Activated T-helper 1 cell treated with anti-CD3 and anti-CD28 coated beads, Interleukin-12 subunit alpha, Interleukin-12 subunit beta, Interleukin-2, Interleukin-4 antibody, amounts not matched to agents 30 ng/mL and 10 ng/mL and 1 ng/mL, durations not matched to agents 14 hours and 24 hours and 36 hours (primary cell): ENCODE measurements around the gene UCN. TPM values are rescaled to one million over a fixed set of nuclear protein-coding genes. Genes with fewer than 3 reads are reported as not detected.
"Not testable (repeated sequence)": the region's sequence is repeated elsewhere in the genome, so short reads cannot be mapped to it uniquely, and the experiment has no call there.

Experiments
- DNase-seq: peaks from one replicate; pipeline ENCODE4 v3.0.0; 2021; ENCODE audit warnings: low spot score
- H3K27ac Mint-ChIP-seq: one replicate; pipeline ENCODE4 v1.8.0; 2021; ENCODE audit warnings: mild to moderate bottlenecking, mixed read lengths
- H3K27me3 Mint-ChIP-seq: one replicate; pipeline ENCODE4 v1.8.0; 2022; ENCODE audit warnings: mild to moderate bottlenecking, moderate library complexity, mixed read lengths; ENCODE audit not compliant: insufficient read depth
- H3K36me3 Mint-ChIP-seq: one replicate; pipeline ENCODE4 v1.8.0; 2021; ENCODE audit warnings: low read depth, mixed read lengths
- H3K4me1 Mint-ChIP-seq: one replicate; pipeline ENCODE4 v1.8.0; 2021; ENCODE audit warnings: low read depth, mixed read lengths
- H3K4me3 Mint-ChIP-seq: one replicate; pipeline ENCODE4 v1.8.0; 2021; ENCODE audit warnings: mild to moderate bottlenecking, moderate library complexity, mixed read lengths
- H3K9me3 Mint-ChIP-seq: one replicate; pipeline ENCODE4 v1.8.0; 2021; ENCODE audit warnings: mixed read lengths
- intact Hi-C: fragments of 100-400 bp; cut with micrococcal nuclease; formaldehyde crosslinking; loops from one replicate; pipeline ENCODE4 v1.15.1; 2024
- total RNA-seq: library from RNA; stranded (reverse); gene quantifications from 2 replicates; pipeline ENCODE4 v1.2.3, GENCODE V29; 2022

Gene UCN
- total RNA-seq, 1 donor from 2014 or later = 1.8 TPM

DNA sequence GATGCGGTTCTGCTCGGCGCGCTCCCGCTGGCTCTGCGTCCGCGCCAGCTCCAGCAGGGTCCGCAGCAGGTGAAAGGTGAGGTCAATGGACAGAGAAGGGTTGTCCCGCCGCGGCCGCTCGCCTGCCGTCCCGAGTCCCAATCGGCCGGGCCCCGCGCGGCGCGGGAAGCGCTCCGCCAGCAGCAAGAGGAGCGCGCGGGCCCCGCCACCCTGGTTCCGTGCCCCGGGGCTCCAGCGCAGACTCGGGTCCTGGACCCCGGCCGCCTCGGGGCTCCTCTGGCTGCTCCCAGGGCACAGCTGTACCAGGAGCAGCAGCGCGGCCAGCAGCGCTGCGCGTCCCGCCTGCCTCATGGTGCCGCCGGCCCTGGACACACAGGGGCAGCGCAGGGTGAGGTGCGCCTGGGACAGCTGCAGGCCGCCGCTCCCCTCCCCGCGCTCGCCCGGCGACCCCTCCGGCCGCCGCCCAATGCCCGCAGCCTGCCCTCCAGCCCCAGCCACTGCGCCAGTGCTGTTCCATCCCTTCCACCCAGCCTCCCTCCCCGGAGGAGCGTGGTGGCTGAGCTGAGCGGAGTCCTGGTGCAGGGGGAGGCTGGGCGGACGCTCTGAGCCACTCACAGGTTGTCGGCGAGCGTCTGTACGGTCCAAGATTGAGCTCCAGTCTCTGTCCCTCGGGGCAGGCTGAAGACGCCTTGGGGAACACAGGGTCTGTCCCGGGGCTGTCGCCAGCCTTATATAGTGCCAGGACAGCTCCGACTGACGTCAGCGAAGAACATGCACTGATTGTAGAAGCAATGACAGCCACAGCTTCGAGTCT lies 493 bp downstream of the UCN start:
- no peak overlapping the region for H3K4me3 Mint-ChIP-seq
- intact Hi-C loops = loop anchor here (2.0 kb wide), 1 partner anchor 15 kb away; the partner anchor contains the start of gene MPV17
- no peak overlapping the region for H3K27ac Mint-ChIP-seq
- no peaks in the 10 kb centered on the region for H3K9me3 Mint-ChIP-seq
- peaks cover 10% of the 10 kb centered on the region for H3K36me3 Mint-ChIP-seq
- H3K27me3 Mint-ChIP-seq = peaks cover 17% of the 10 kb centered on the region
- peaks cover 8% of the 10 kb centered on the region for H3K4me1 Mint-ChIP-seq
- DNase-seq = no peak

- Mint-ChIP-seq H3K4me1 (peaks cover 10% of the 10 kb centered on the region), H3K9me3 (no peaks in the 10 kb centered on the region), H3K36me3 (peaks cover 9% of the 10 kb centered on the region), H3K27ac (no peak overlapping the region), H3K27me3 (peaks cover 17% of the 10 kb centered on the region), H3K4me3 (no peak overlapping the region)
- intact Hi-C loops = no loop called here
- DNase-seq = no peak
Observed at GRCh38 chr2:27307287-27307544, 1.0 kb downstream of the UCN start.

- DNase-seq = no peak
- Mint-ChIP-seq H3K9me3 (no peaks in the 10 kb centered on the region), H3K27ac (no peak overlapping the region), H3K27me3 (peaks cover 17% of the 10 kb centered on the region), H3K36me3 (peaks cover 8% of the 10 kb centered on the region), H3K4me1 (peaks cover 10% of the 10 kb centered on the region), H3K4me3 (peak overlapping the region; percentile 30)
- intact Hi-C loops = no loop called here
Observed at GRCh38 chr2:27306573-27307286, 1.5 kb downstream of the UCN start.

GRCh38 chr2:27306136-27306535 lies 2.1 kb downstream of the UCN start:
- Mint-ChIP-seq H3K36me3 (peaks cover 8% of the 10 kb centered on the region), H3K27me3 (peaks cover 17% of the 10 kb centered on the region), H3K4me1 (peaks cover 10% of the 10 kb centered on the region), H3K9me3 (no peaks in the 10 kb centered on the region), H3K4me3 (no peak overlapping the region), H3K27ac (no peak overlapping the region)
- DNase-seq = no peak
- intact Hi-C loops = no loop called here

- intact Hi-C loops = no loop called here
- Mint-ChIP-seq H3K4me3 (no peak overlapping the region), H3K27me3 (peaks cover 17% of the 10 kb centered on the region), H3K4me1 (peaks cover 10% of the 10 kb centered on the region), H3K36me3 (peaks cover 7% of the 10 kb centered on the region), H3K9me3 (no peaks in the 10 kb centered on the region), H3K27ac (no peak overlapping the region)
- no peak for DNase-seq
Observed at GRCh38 chr2:27305516-27305915, 2.7 kb downstream of the UCN start.

DNA sequence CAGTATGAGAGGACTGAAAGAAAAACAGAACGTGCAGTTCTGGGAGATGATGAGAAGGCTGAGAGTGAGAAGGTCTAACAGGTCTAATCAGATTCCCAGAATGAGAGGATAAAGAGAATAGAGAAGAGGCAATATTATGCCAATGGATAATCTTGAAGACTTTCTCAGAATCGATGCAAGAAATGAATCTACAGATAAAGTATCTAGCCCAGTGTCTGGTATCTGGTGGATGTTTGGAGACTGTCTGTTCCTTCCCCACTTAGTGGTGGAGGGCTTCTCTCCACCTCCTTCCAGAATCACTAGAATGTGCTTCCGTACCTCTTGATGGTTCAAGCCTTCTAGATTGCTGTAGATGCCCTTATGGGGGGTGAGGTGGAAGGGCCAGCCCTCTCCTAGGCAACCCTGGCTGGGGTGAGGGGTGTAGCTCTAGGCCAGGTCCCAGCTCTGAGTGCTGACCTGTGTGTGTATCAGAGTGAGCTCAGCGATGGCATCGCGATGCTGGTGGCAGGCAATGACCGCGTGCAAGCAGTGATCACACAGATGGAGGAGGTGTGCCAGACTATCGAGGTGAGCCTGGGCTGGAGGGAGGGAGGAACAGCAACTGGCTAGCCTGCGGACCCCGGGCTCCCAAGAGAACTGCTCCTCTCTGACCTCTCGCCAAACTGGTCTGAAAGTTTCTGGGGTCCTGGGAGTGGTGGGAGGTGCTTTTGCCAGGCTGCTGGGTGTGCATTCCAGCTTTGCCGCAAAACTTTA lies 3.6 kb downstream of the UCN start:
- Mint-ChIP-seq H3K4me1 (peaks cover 10% of the 10 kb centered on the region), H3K36me3 (peaks cover 4% of the 10 kb centered on the region), H3K4me3 (no peak overlapping the region), H3K9me3 (no peaks in the 10 kb centered on the region), H3K27me3 (peaks cover 17% of the 10 kb centered on the region), H3K27ac (no peak overlapping the region)
- no peak for DNase-seq
- intact Hi-C loops = loop anchor here (5.0 kb wide), 1 partner anchor 137 kb away; no protein-coding TSS in a partner anchor

- H3K27ac Mint-ChIP-seq = no peak overlapping the region
- intact Hi-C loops = loop anchor here (1.0 to 5.0 kb wide), 5 partner anchors 23 to 342 kb away; no protein-coding TSS in a partner anchor
- DNase-seq = peak; percentile 34
Observed at GRCh38 chr2:27303093-27304025, 4.9 kb downstream of the UCN start.

DNA sequence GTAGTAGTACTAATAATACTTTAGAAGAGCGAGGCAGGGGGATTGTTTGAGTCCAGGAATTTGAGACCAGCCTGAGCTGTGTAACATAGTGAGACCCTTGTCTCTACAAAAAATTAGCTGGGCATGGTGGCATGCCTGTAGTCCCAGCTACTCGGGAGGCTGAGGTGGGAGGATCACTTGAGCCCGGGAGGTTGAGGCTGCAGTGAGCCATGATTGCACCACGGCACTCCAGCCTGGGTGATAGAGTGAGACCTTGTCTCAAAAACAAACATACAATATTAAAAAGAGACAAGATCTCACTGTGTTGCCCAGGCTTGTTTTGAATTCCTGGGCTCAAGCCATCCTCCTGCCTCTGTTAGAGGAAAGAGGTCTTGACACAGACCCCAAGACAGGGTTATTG lies 7.6 kb downstream of the UCN start:
- not testable (repeated sequence) for H3K4me3 Mint-ChIP-seq, H3K27me3 Mint-ChIP-seq, H3K27ac Mint-ChIP-seq, H3K9me3 Mint-ChIP-seq, H3K4me1 Mint-ChIP-seq, H3K36me3 Mint-ChIP-seq, DNase-seq
- intact Hi-C loops = loop anchor here (5.0 kb wide), 1 partner anchor 133 kb away; no protein-coding TSS in a partner anchor

More at GRCh38 chr2:27303093-27304025, 4.9 kb downstream of the UCN start:
- Mint-ChIP-seq H3K27me3 (peaks cover 17% of the 10 kb centered on the region), H3K9me3 (no peaks in the 10 kb centered on the region), H3K4me3 (peak overlapping the region; percentile 58), H3K36me3 (no peaks in the 10 kb centered on the region), H3K4me1 (peaks cover 10% of the 10 kb centered on the region)

DNA sequence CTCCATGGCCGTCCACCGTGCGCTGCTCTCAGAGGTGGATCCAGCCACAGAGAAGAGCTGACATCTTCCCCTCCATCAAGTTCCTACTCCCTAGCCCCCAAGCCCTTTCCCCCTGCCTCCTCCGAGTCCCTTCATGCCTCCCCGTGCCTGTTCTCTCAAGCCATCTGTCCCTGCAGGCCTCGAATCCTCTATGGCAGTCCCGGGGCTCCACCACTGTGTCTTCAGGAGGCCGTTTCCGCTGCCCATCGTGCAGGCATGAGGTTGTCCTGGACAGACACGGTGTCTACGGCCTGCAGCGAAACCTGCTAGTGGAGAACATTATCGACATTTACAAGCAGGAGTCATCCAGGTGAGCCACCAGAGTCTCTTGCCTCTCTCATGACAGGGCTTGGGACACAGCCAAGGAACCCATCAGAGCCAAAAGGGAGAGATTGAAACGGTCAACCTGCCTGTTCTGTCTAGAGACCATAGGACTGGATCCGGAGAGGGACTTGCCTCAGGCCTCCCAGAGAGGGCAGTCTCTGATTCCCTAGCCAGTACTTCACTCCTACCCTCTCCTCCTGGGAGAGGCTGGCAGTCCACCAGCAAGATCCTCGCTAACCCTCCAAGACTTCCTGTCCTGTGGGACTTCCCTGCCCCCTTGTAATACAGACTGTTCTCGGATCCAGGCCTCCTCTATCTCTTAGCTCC lies 9.7 kb downstream of the UCN start:
- Mint-ChIP-seq H3K36me3 (no peaks in the 10 kb centered on the region), H3K9me3 (no peaks in the 10 kb centered on the region), H3K27ac (no peak overlapping the region), H3K27me3 (no peaks in the 10 kb centered on the region), H3K4me1 (peaks cover 10% of the 10 kb centered on the region), H3K4me3 (no peak overlapping the region)
- intact Hi-C loops = no loop called here
- no peak for DNase-seq

GRCh38 chr2:27297195-27297594 lies 11.1 kb downstream of the UCN start:
- H3K4me3 Mint-ChIP-seq = no peak overlapping the region
- no peak overlapping the region for H3K27ac Mint-ChIP-seq
- no peaks in the 10 kb centered on the region for H3K4me1 Mint-ChIP-seq
- no peaks in the 10 kb centered on the region for H3K9me3 Mint-ChIP-seq
- peaks cover 10% of the 10 kb centered on the region for H3K27me3 Mint-ChIP-seq
- H3K36me3 Mint-ChIP-seq = no peaks in the 10 kb centered on the region
- intact Hi-C loops = no loop called here
- no peak for DNase-seq

DNA sequence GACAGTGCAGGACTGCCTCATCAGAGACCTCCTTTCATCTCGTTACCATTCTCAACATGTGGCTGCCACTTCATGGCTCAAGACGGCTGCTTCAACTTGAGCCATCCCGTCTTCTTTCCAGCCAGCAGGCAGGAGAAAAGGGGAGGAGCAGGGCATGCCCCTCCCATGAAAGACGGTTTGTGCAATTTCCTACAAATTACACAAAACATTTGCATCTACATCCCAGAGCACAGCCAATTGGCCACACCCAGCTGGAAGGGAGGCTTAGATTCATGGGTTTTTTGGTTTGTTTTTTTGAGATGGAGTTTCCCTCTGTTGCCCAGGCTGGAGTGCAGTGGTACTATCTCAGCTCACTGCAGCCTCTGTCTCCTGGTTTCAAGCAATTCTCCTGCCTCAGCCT lies 11.8 kb downstream of the UCN start:
- H3K27ac Mint-ChIP-seq = no peak overlapping the region
- H3K4me3 Mint-ChIP-seq = no peak overlapping the region
- H3K36me3 Mint-ChIP-seq = no peaks in the 10 kb centered on the region
- H3K9me3 Mint-ChIP-seq = no peaks in the 10 kb centered on the region
- no peak for DNase-seq
- intact Hi-C loops = no loop called here
- H3K4me1 Mint-ChIP-seq = no peaks in the 10 kb centered on the region
- H3K27me3 Mint-ChIP-seq = peaks cover 14% of the 10 kb centered on the region

DNA sequence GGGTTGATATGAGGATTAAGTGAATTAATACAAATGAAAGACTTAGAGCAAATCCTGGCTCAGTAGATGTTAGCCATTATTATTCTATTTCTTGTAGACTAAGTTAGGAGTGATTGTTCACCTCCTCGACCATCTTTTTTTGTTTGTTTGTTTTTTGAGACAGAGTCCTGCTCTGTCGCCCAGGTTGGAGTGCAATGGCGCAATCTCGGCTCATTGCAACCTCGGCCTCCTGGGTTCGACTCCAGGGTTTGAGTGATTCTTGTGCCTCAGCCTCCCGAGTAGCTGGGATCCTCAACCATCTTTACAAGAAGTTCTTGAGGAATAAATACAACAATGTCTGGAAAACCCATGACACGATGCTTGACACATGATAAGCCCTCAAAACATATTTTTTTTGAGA lies 13.3 kb downstream of the UCN start:
- H3K9me3 Mint-ChIP-seq = no peaks in the 10 kb centered on the region
- no peaks in the 10 kb centered on the region for H3K4me1 Mint-ChIP-seq
- no peaks in the 10 kb centered on the region for H3K36me3 Mint-ChIP-seq
- no peak overlapping the region for H3K27ac Mint-ChIP-seq
- intact Hi-C loops = no loop called here
- no peak for DNase-seq
- no peak overlapping the region for H3K4me3 Mint-ChIP-seq
- H3K27me3 Mint-ChIP-seq = peaks cover 18% of the 10 kb centered on the region
